Measurements from ENCODE around the gene GRIK5.
A peak's percentile ranks its signal among the peaks of the same experiment; 100 is the strongest.

GRIK5 gene

DNA sequence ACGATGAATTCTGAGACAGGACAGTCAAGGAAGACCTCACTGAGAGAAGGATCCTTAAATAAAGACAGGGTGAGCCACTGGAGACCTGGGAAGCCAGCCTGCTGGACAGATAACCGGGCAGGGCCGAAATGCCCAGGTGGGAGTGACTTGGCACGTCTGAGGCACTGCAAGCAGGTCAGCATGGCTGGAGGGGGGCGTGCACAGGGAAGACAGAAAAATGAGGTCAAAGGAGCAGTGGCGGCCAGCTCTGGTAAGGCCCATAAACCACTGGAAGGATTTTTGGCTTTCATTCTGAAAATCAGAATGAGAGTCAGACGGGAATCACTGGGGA, 70.2 kb downstream of the GRIK5 start:
- DNase-seq (ENCODE audit: low read depth): no peak
- no peak overlapping the region for H3K4me3 ChIP-seq (ENCODE audit: low read depth, low read length)
- TF ChIP-seq, protein P1, sequence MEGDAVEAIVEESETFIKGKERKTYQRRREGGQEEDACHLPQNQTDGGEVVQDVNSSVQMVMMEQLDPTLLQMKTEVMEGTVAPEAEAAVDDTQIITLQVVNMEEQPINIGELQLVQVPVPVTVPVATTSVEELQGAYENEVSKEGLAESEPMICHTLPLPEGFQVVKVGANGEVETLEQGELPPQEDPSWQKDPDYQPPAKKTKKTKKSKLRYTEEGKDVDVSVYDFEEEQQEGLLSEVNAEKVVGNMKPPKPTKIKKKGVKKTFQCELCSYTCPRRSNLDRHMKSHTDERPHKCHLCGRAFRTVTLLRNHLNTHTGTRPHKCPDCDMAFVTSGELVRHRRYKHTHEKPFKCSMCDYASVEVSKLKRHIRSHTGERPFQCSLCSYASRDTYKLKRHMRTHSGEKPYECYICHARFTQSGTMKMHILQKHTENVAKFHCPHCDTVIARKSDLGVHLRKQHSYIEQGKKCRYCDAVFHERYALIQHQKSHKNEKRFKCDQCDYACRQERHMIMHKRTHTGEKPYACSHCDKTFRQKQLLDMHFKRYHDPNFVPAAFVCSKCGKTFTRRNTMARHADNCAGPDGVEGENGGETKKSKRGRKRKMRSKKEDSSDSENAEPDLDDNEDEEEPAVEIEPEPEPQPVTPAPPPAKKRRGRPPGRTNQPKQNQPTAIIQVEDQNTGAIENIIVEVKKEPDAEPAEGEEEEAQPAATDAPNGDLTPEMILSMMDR (conservative IDR thresholded peaks at IDR 0.05; ENCODE audit: low read depth, low read length): no peak

DNA sequence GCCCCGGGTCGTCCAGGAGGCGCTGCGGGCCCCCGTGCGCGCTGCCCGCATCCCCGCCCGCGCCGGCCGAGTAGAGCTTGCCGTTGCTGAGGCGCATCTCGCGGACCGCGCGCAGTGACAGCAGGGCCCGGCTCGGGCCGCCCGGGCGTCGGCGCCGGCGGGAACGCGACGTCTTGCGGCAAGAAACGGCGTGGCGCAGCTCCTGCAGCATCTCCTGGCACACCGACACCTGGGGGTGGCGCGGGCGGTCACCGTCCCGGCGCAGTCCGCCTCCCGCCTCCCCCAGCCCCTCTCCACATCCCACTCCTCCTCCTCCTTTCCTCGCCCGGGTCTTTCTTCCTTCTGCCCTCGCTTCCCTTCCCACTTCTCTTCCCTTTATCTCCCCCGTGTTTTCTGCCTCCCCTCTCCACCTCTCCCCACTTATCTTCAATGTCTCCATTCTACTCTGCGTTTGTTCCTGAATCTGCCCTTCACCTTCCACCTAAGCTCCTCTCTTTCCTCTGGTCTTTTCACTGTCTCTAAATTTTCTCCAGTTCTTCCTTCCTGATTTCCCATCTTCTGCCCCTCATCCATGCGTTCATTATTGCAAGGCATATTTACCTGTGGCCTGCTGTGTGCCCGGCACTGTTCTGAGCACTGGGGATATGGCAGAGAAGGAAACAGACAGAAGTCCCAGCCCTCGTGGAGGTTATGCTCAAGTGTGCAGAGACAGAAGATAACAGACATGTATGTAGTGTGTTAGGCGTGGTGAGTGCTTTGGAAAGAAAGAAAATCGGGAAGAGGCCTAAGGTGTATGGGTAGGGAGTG, 70.7 kb downstream of the GRIK5 start:
- DNase-seq (ENCODE audit: low read depth): no peak
- TF ChIP-seq, protein P1 (conservative IDR thresholded peaks at IDR 0.05; ENCODE audit: low read depth, low read length): no peak
- H3K4me3 ChIP-seq (ENCODE audit: low read depth, low read length): no peak overlapping the region

- DNase-seq (ENCODE audit: low read depth): peak; percentile 53
- no peak overlapping the region for H3K4me3 ChIP-seq (ENCODE audit: low read depth, low read length)
- TF ChIP-seq, protein P1 (conservative IDR thresholded peaks at IDR 0.05; ENCODE audit: low read depth, low read length): peak; percentile 73
Observed at GRCh38 chr19:41998246-41999020, 71.6 kb downstream of the GRIK5 start.

- TF ChIP-seq, protein P1 (conservative IDR thresholded peaks at IDR 0.05; ENCODE audit: low read depth, low read length): no peak
- DNase-seq (ENCODE audit: low read depth): no peak
- H3K4me3 ChIP-seq (ENCODE audit: low read depth, low read length): no peak overlapping the region
Observed at GRCh38 chr19:41997851-41998229, 72.2 kb downstream of the GRIK5 start.

DNA sequence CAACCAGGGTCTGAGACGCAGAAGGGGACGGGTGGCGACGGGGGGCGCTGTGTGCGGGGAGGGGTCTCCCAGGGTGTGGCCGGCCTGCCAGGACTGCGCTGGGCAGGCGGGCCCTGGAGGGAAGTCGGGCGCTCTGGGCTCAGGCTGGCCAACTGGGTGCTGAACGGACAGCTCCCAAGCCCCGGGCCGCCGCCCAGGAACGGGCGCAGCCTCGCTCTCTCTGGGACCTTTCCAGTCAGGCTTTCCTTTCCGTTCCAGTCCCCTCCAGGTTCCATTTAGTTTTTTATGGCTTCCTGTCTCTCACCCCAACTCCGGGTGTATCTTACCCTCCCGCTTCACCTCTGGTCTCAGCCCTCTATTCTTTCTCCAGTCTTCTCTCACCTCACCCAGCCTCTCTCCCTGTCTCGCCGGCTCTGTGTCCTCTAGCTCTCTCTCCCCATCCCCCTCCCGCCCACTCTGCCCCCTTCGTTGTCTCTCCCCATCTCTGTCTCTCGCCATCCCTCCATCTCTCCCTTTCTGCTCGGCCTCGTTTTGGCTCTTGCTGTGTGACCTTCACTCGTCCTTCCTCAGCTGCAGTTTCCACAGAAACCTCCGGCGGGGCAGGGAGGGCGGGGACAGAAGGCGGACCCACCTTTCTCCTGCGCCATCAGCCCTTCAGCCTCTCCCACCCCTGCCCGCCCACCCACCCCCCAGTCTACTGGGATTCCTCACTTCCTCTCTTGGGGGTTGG, 72.7 kb downstream of the GRIK5 start:
- TF ChIP-seq, protein P1 (conservative IDR thresholded peaks at IDR 0.05; ENCODE audit: low read depth, low read length): peak; percentile 3
- H3K4me3 ChIP-seq (ENCODE audit: low read depth, low read length): no peak overlapping the region
- peak; percentile 45 for DNase-seq (ENCODE audit: low read depth)

GRCh38 chr19:41995959-41996797, 73.8 kb downstream of the GRIK5 start:
- TF ChIP-seq, protein P1 (conservative IDR thresholded peaks at IDR 0.05; ENCODE audit: low read depth, low read length): no peak
- DNase-seq (ENCODE audit: low read depth): no peak
- no peak overlapping the region for H3K4me3 ChIP-seq (ENCODE audit: low read depth, low read length)

All from choroid plexus epithelial cell (primary cell).